ENCODE data around the gene TMEM164. TPM values are rescaled to one million over a fixed set of nuclear protein-coding genes. Genes with fewer than 3 reads are reported as not detected.

Gene TMEM164
- total and polyA plus RNA-seq, 7 experiments from 2014 or later = 0.92 to 30.1 (median 17.5) TPM

DNA sequence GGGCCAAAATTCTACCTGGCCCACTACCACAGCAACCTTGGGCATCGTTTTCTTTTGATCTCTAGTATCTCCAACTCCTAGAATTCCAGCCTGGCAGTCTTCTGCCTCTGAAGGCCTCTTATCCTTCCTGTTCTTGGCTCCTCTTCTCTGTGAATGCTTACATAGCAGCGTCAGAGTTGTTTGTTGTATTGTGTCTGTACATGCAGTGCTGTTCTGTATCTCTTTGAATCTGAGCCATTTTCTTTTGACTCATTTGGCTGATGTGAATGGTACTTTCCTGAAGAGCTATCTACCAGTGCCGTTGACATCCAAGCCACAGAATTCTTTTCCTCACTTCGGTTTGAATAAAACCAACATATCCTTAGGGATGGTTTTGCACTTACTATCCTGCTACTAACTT is 79.2 kb downstream of the TMEM164 start:
- Mint-ChIP-seq H3K27me3 (no peaks in the 10 kb centered on the region), H3K27ac (peak overlapping the region in 1 of 9 donors; percentile 51), H3K9me3 (no peaks in the 10 kb centered on the region), H3K36me3 (peaks cover 0 to 13% (median 2%) of the 10 kb centered on the region in 5 donors), H3K4me1 (peaks cover 6 to 17% (median 10%) of the 10 kb centered on the region in 7 donors), H3K4me3 (no peak overlapping the region)
- DNase-seq = no peak
- Histone ChIP-seq H3K4me1 (ENCODE audit: control insufficient read depth in 2 of 2, insufficient read depth in 2 of 2, low read length in 2 of 2) (no peaks in the 10 kb centered on the region), H3K4me3 (ENCODE audit: low read length) (no peak overlapping the region), H3K27ac (ENCODE audit: low read depth, low read length) (no peak overlapping the region), H3K9me3 (ENCODE audit: control insufficient read depth in 2 of 3, low read length in 3 of 3) (no peaks in the 10 kb centered on the region), H3K36me3 (ENCODE audit: control insufficient read depth in 2 of 3, insufficient read depth in 3 of 3, low read length in 3 of 3) (no peaks in the 10 kb centered on the region), H3K27me3 (ENCODE audit: control insufficient read depth in 2 of 2, insufficient read depth in 2 of 2, low read length in 2 of 2) (no peaks in the 10 kb centered on the region)
- POLR2A ChIA-PET = no interaction called here
- intact Hi-C loops (cut with micrococcal nuclease) = no loop called here
- no peak for ATAC-seq
- CTCF ChIA-PET = no interaction called here

DNA sequence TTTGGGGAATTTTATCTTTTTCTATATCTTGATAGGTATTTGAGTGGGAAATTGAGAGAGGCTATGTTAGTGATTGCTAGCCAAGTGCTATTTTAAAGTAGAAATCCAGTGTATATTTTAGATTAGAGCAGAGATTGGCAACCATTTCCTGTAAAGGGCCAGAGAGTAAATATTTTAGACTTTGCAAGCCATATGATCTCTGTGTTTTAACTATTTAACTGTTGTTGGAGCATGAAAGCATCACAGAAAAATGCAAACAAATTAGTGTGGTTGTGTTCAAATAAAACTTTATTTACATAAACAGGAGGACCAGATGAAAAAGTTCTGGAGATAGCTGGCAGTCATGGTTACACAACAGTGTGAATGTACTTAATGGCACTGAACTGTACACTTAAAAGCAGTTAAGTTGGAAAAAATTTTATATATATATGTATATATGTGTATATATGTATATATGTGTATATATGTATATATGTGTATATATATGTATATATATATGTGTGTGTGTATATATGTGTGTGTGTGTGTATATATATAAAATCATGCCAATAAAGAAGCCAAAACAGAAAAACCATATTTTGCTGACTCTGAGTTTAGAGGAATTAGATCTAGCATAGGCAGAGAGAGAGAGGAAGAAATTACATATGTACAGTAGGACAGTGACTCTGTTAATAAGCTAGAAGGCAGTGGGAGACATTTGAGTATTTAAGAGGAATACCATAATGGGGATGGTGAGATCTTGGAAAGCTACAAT is 83.4 kb downstream of the TMEM164 start:
- no peaks in the 10 kb centered on the region for H3K9me3 Mint-ChIP-seq
- ATAC-seq = no peak

GRCh38 chrX:110086916-110087484 is 84.1 kb downstream of the TMEM164 start:
- Histone ChIP-seq H3K4me1 (ENCODE audit: control insufficient read depth in 2 of 2, insufficient read depth in 2 of 2, low read length in 2 of 2) (no peaks in the 10 kb centered on the region), H3K4me3 (ENCODE audit: low read length) (no peak overlapping the region), H3K27me3 (ENCODE audit: control insufficient read depth in 2 of 2, insufficient read depth in 2 of 2, low read length in 2 of 2) (no peaks in the 10 kb centered on the region), H3K27ac (ENCODE audit: low read depth, low read length) (no peak overlapping the region), H3K36me3 (ENCODE audit: control insufficient read depth in 2 of 3, insufficient read depth in 3 of 3, low read length in 3 of 3) (no peaks in the 10 kb centered on the region), H3K9me3 (ENCODE audit: control insufficient read depth in 2 of 3, low read length in 3 of 3) (no peaks in the 10 kb centered on the region)
- CTCF ChIA-PET = interaction anchor here (0.7 kb wide), 1 partner anchor 318 kb away, joined by 3 read pairs; no protein-coding TSS in a partner anchor
- POLR2A ChIA-PET = no interaction called here
- DNase-seq (no peak), ATAC-seq (peak; percentile 64)
- Mint-ChIP-seq H3K27me3 (no peaks in the 10 kb centered on the region), H3K4me3 (peak overlapping the region in 1 of 10 donors; percentile 11), H3K27ac (peak overlapping the region in 1 of 9 donors; percentile 23), H3K36me3 (peaks cover 0 to 11% (median 3%) of the 10 kb centered on the region in 5 donors), H3K9me3 (no peaks in the 10 kb centered on the region), H3K4me1 (peaks cover 10 to 32% (median 18%) of the 10 kb centered on the region in 7 donors)
- intact Hi-C loops (cut with micrococcal nuclease) = no loop called here

More for the DNA sequence above, 83.4 kb downstream of the TMEM164 start:
- H3K27me3 ChIP-seq (ENCODE audit: control insufficient read depth in 2 of 2, insufficient read depth in 2 of 2, low read length in 2 of 2) = no peaks in the 10 kb centered on the region
- ChIA-PET CTCF (interaction anchor here (0.7 kb wide), 1 partner anchor 318 kb away, joined by 3 read pairs; no protein-coding TSS in a partner anchor), POLR2A (no interaction called here)
- Mint-ChIP-seq H3K27me3 (no peaks in the 10 kb centered on the region), H3K27ac (no peak overlapping the region), H3K4me1 (peaks cover 10 to 32% (median 18%) of the 10 kb centered on the region in 7 donors), H3K36me3 (peaks cover 0 to 11% (median 6%) of the 10 kb centered on the region in 5 donors), H3K4me3 (no peak overlapping the region)
- no peak overlapping the region for H3K4me3 ChIP-seq (ENCODE audit: low read length)
- no peaks in the 10 kb centered on the region for H3K9me3 ChIP-seq (ENCODE audit: control insufficient read depth in 2 of 3, low read length in 3 of 3)
- no peak for DNase-seq
- intact Hi-C loops (cut with micrococcal nuclease) = no loop called here
- no peak overlapping the region for H3K27ac ChIP-seq (ENCODE audit: low read depth, low read length)
- H3K4me1 ChIP-seq (ENCODE audit: control insufficient read depth in 2 of 2, insufficient read depth in 2 of 2, low read length in 2 of 2) = no peaks in the 10 kb centered on the region
- no peaks in the 10 kb centered on the region for H3K36me3 ChIP-seq (ENCODE audit: control insufficient read depth in 2 of 3, insufficient read depth in 3 of 3, low read length in 3 of 3)

- intact Hi-C loops (cut with micrococcal nuclease) = no loop called here
- Mint-ChIP-seq H3K4me3 (peak overlapping the region in 1 of 10 donors; percentile 11), H3K27ac (peak overlapping the region in 2 of 9 donors; percentile 23 to 26), H3K9me3 (peaks cover 0 to 3% (median 0%) of the 10 kb centered on the region in 11 donors), H3K36me3 (peaks cover 0 to 15% (median 7%) of the 10 kb centered on the region in 5 donors), H3K4me1 (peaks cover 10 to 32% (median 18%) of the 10 kb centered on the region in 7 donors), H3K27me3 (no peaks in the 10 kb centered on the region)
- DNase-seq (no peak), ATAC-seq (peak; percentile 76)
- CTCF ChIA-PET = no interaction called here
- H3K36me3 ChIP-seq (ENCODE audit: control insufficient read depth in 2 of 3, insufficient read depth in 3 of 3, low read length in 3 of 3) = no peaks in the 10 kb centered on the region
- no peaks in the 10 kb centered on the region for H3K4me1 ChIP-seq (ENCODE audit: control insufficient read depth in 2 of 2, insufficient read depth in 2 of 2, low read length in 2 of 2)
- POLR2A ChIA-PET = no interaction called here
- no peak overlapping the region for H3K27ac ChIP-seq (ENCODE audit: low read depth, low read length)
- no peaks in the 10 kb centered on the region for H3K27me3 ChIP-seq (ENCODE audit: control insufficient read depth in 2 of 2, insufficient read depth in 2 of 2, low read length in 2 of 2)
- no peak overlapping the region for H3K4me3 ChIP-seq (ENCODE audit: low read length)
- H3K9me3 ChIP-seq (ENCODE audit: control insufficient read depth in 2 of 3, low read length in 3 of 3) = no peaks in the 10 kb centered on the region
These were observed 84.8 kb downstream of the TMEM164 start for GRCh38 chrX:110087485-110088356.

GRCh38 chrX:110089656-110090403 is 86.9 kb downstream of the TMEM164 start:
- H3K4me3 Mint-ChIP-seq = no peak overlapping the region
- Histone ChIP-seq H3K27ac (ENCODE audit: low read depth, low read length) (no peak overlapping the region), H3K36me3 (ENCODE audit: control insufficient read depth in 2 of 3, insufficient read depth in 3 of 3, low read length in 3 of 3) (no peaks in the 10 kb centered on the region), H3K9me3 (ENCODE audit: control insufficient read depth in 2 of 3, low read length in 3 of 3) (no peaks in the 10 kb centered on the region), H3K4me3 (ENCODE audit: low read length) (no peak overlapping the region), H3K27me3 (ENCODE audit: control insufficient read depth in 2 of 2, insufficient read depth in 2 of 2, low read length in 2 of 2) (no peaks in the 10 kb centered on the region), H3K4me1 (ENCODE audit: control insufficient read depth in 2 of 2, insufficient read depth in 2 of 2, low read length in 2 of 2) (no peaks in the 10 kb centered on the region)
- ChIA-PET CTCF (no interaction called here), POLR2A (no interaction called here)
- DNase-seq (no peak), ATAC-seq (peak; percentile 44)
- peaks cover 0 to 4% (median 0%) of the 10 kb centered on the region in 11 donors for H3K9me3 Mint-ChIP-seq
- intact Hi-C loops (cut with micrococcal nuclease) = no loop called here
- peaks cover 0 to 23% (median 14%) of the 10 kb centered on the region in 5 donors for H3K36me3 Mint-ChIP-seq
- no peak overlapping the region for H3K27ac Mint-ChIP-seq
- H3K4me1 Mint-ChIP-seq = peaks cover 9 to 32% (median 18%) of the 10 kb centered on the region in 7 donors
- H3K27me3 Mint-ChIP-seq = no peaks in the 10 kb centered on the region

GRCh38 chrX:110097920-110098319 is 95.0 kb downstream of the TMEM164 start:
- H3K27ac Mint-ChIP-seq = no peak overlapping the region
- peaks cover 0 to 35% (median 15%) of the 10 kb centered on the region in 5 donors for H3K36me3 Mint-ChIP-seq
- DNase-seq = no peak
- Histone ChIP-seq H3K27ac (ENCODE audit: low read depth, low read length) (no peak overlapping the region), H3K27me3 (ENCODE audit: control insufficient read depth in 2 of 2, insufficient read depth in 2 of 2, low read length in 2 of 2) (no peaks in the 10 kb centered on the region), H3K4me1 (ENCODE audit: control insufficient read depth in 2 of 2, insufficient read depth in 2 of 2, low read length in 2 of 2) (no peaks in the 10 kb centered on the region), H3K9me3 (ENCODE audit: control insufficient read depth in 2 of 3, low read length in 3 of 3) (no peaks in the 10 kb centered on the region), H3K4me3 (ENCODE audit: low read length) (no peak overlapping the region), H3K36me3 (ENCODE audit: control insufficient read depth in 2 of 3, insufficient read depth in 3 of 3, low read length in 3 of 3) (no peaks in the 10 kb centered on the region)
- peaks cover 0 to 9% (median 0%) of the 10 kb centered on the region in 11 donors for H3K9me3 Mint-ChIP-seq
- POLR2A ChIA-PET = no interaction called here
- CTCF ChIA-PET = no interaction called here
- intact Hi-C loops (cut with micrococcal nuclease) = no loop called here
- no peak for ATAC-seq
- H3K4me3 Mint-ChIP-seq = no peak overlapping the region
- H3K27me3 Mint-ChIP-seq = no peaks in the 10 kb centered on the region
- peaks cover 0 to 4% (median 0%) of the 10 kb centered on the region in 7 donors for H3K4me1 Mint-ChIP-seq

Measured in naive thymus-derived CD4-positive, alpha-beta T cell (primary cell).